Measurements from ENCODE around the gene EML5. TPM values are rescaled to one million over a fixed set of nuclear protein-coding genes. Genes with fewer than 3 reads are reported as not detected.
A peak's percentile ranks its signal among the peaks of the same experiment; 100 is the strongest.

Gene EML5
- total RNA-seq, 1 donor from 2014 or later, result 2.0 TPM

GRCh38 chr14:88829188-88829587 is 36.4 kb upstream of the EML5 start:
- H3K27me3 Mint-ChIP-seq (ENCODE audit: low read depth), result no peaks in the 10 kb centered on the region
- H3K4me3 Mint-ChIP-seq, result no peak overlapping the region
- DNase-seq (ENCODE audit: low spot score in 2 of 2, unreplicated experiment in 2 of 2), result no peak
- peaks cover 48% of the 10 kb centered on the region for H3K4me1 Mint-ChIP-seq
- H3K9me3 Mint-ChIP-seq, result no peaks in the 10 kb centered on the region
- no peak for TF ChIP-seq CTCF (IDR thresholded peaks at IDR 0.05; ENCODE audit: unreplicated experiment)
- no peak overlapping the region for H3K27ac Mint-ChIP-seq
- H3K36me3 Mint-ChIP-seq, result peaks cover 10% of the 10 kb centered on the region

- Mint-ChIP-seq H3K27me3 (ENCODE audit: low read depth) (no peaks in the 10 kb centered on the region), H3K27ac (peak overlapping the region; percentile 99), H3K4me1 (peaks cover 37% of the 10 kb centered on the region)
These were observed 32.8 kb upstream of the EML5 start for GRCh38 chr14:88825503-88825902.

GRCh38 chr14:88825078-88825458 is 32.3 kb upstream of the EML5 start:
- peak overlapping the region; percentile 99 for H3K27ac Mint-ChIP-seq
- H3K27me3 Mint-ChIP-seq (ENCODE audit: low read depth), result no peaks in the 10 kb centered on the region
- peak overlapping the region; percentile 79 for H3K4me3 Mint-ChIP-seq
- peaks cover 37% of the 10 kb centered on the region for H3K4me1 Mint-ChIP-seq
- no peaks in the 10 kb centered on the region for H3K9me3 Mint-ChIP-seq
- H3K36me3 Mint-ChIP-seq, result no peaks in the 10 kb centered on the region
- TF ChIP-seq CTCF (IDR thresholded peaks at IDR 0.05; ENCODE audit: unreplicated experiment), result no peak
- DNase-seq (ENCODE audit: low spot score in 2 of 2, unreplicated experiment in 2 of 2), result no peak

More at GRCh38 chr14:88825503-88825902, 32.8 kb upstream of the EML5 start:
- no peak for DNase-seq (ENCODE audit: low spot score in 2 of 2, unreplicated experiment in 2 of 2)
- Mint-ChIP-seq H3K36me3 (no peaks in the 10 kb centered on the region), H3K9me3 (no peaks in the 10 kb centered on the region), H3K4me3 (peak overlapping the region; percentile 79)
- TF ChIP-seq CTCF (IDR thresholded peaks at IDR 0.05; ENCODE audit: unreplicated experiment), result no peak

- peak within 1 kb of the TSS; percentile 79 for H3K4me3 Mint-ChIP-seq
- peak; percentile 72 to 86 for DNase-seq (ENCODE audit: low spot score in 2 of 2, unreplicated experiment in 2 of 2)
- H3K4me1 Mint-ChIP-seq, result peaks cover 37% of the 10 kb centered on the region
- H3K27me3 Mint-ChIP-seq (ENCODE audit: low read depth), result no peaks in the 10 kb centered on the region
- H3K36me3 Mint-ChIP-seq, result no peaks in the 10 kb centered on the region
- no peak for TF ChIP-seq CTCF (IDR thresholded peaks at IDR 0.05; ENCODE audit: unreplicated experiment)
- H3K9me3 Mint-ChIP-seq, result no peaks in the 10 kb centered on the region
- H3K27ac Mint-ChIP-seq, result peak within 1 kb of the TSS; percentile 99
These were observed 31.7 kb upstream of the EML5 start, which contains the start of gene TTC8 for GRCh38 chr14:88824314-88825077. TTC8 (plus strand) TSS chr14:88824651; CDS start chr14:88824708, 57 bp downstream.

GRCh38 chr14:88823968-88824313 is 31.2 kb upstream of the EML5 start:
- H3K4me1 Mint-ChIP-seq, result peaks cover 35% of the 10 kb centered on the region
- peaks cover 2% of the 10 kb centered on the region for H3K27me3 Mint-ChIP-seq (ENCODE audit: low read depth)
- peak overlapping the region; percentile 79 for H3K4me3 Mint-ChIP-seq
- no peak for DNase-seq (ENCODE audit: low spot score in 2 of 2, unreplicated experiment in 2 of 2)
- peak overlapping the region; percentile 99 for H3K27ac Mint-ChIP-seq
- H3K9me3 Mint-ChIP-seq, result no peaks in the 10 kb centered on the region
- TF ChIP-seq CTCF (IDR thresholded peaks at IDR 0.05; ENCODE audit: unreplicated experiment), result no peak
- H3K36me3 Mint-ChIP-seq, result no peaks in the 10 kb centered on the region
